Mesenchymal stem cell (in vitro differentiated cells and primary cell): ENCODE measurements around the gene PTPRCAP.

ENCODE experiments used
- DNase-seq: peaks from one replicate; pipeline ENCODE4 v3.0.0-alpha.2; 2013
- H2AFZ ChIP-seq: one replicate; pipeline ENCODE4 v1.6.1; 2013; ENCODE audit warnings: low read depth, mild to moderate bottlenecking, control low read depth, inconsistent platforms, low read length, moderate library complexity
- H2AK5ac ChIP-seq: 2 replicates; pipeline ENCODE4 v1.6.1; 2013; ENCODE audit warnings: low read length, moderate library complexity, mild to moderate bottlenecking, inconsistent platforms; ENCODE audit not compliant: severe bottlenecking
- H2BK120ac ChIP-seq: one replicate; pipeline ENCODE4 v1.6.1; 2013; ENCODE audit warnings: low read depth, mild to moderate bottlenecking, inconsistent platforms, low read length, moderate library complexity
- H2BK12ac ChIP-seq, 2 experiments: one replicate each; pipeline ENCODE4 v1.6.1; 2013; ENCODE audit warnings: inconsistent platforms in 2 of 2, low read length in 2 of 2, mild to moderate bottlenecking in 2 of 2, moderate library complexity in 2 of 2, control low read depth in 1 of 2
- H2BK15ac ChIP-seq: one replicate; pipeline ENCODE4 v1.6.1; 2013; ENCODE audit warnings: mild to moderate bottlenecking, low read depth, inconsistent platforms; ENCODE audit not compliant: poor library complexity, severe bottlenecking
- H2BK5ac ChIP-seq: 2 replicates; pipeline ENCODE4 v1.6.1; 2013; ENCODE audit warnings: low read depth, mild to moderate bottlenecking, low read length, control low read depth, inconsistent platforms; ENCODE audit not compliant: poor library complexity, severe bottlenecking
- H3K14ac ChIP-seq, 2 experiments: one replicate each; pipeline ENCODE4 v1.6.1; 2013; ENCODE audit warnings: inconsistent platforms in 2 of 2, low read length in 2 of 2, control low read depth in 1 of 2, mild to moderate bottlenecking in 1 of 2, moderate library complexity in 1 of 2
- H3K18ac ChIP-seq, 2 experiments: one replicate each; pipeline ENCODE4 v1.6.1; 2013; ENCODE audit warnings: inconsistent platforms in 2 of 2, low read length in 2 of 2, control low read depth in 1 of 2, low read depth in 1 of 2, mild to moderate bottlenecking in 1 of 2
- H3K23ac ChIP-seq, 2 experiments: one replicate each; pipeline ENCODE4 v1.6.1; 2013; ENCODE audit warnings: inconsistent platforms in 2 of 2, low read length in 2 of 2, mild to moderate bottlenecking in 2 of 2, moderate library complexity in 2 of 2, control low read depth in 1 of 2
- H3K27ac ChIP-seq: 2 replicates; pipeline ENCODE4 v1.5.1; 2013; ENCODE audit warnings: mild to moderate bottlenecking, moderate library complexity, low read length, control low read depth, inconsistent platforms; ENCODE audit not compliant: poor library complexity, severe bottlenecking
- H3K27me3 ChIP-seq, 2 experiments: 2 replicates each; pipeline versions ENCODE4 v1.6.1 to v1.7.0; 2013; ENCODE audit warnings: low read length in 2 of 2, mild to moderate bottlenecking in 2 of 2, moderate library complexity in 2 of 2, control low read depth in 1 of 2, inconsistent platforms in 1 of 2; ENCODE audit not compliant: control insufficient read depth in 1 of 2, insufficient read depth in 1 of 2
- H3K36me3 ChIP-seq, 2 experiments: 2 replicates each; pipeline versions ENCODE4 v1.6.1 to v1.7.0; 2013; ENCODE audit warnings: low read length in 2 of 2, control low read depth in 1 of 2, inconsistent platforms in 1 of 2, low read depth in 1 of 2, mild to moderate bottlenecking in 1 of 2; ENCODE audit not compliant: insufficient read depth in 2 of 2, control insufficient read depth in 1 of 2
- H3K4ac ChIP-seq, 2 experiments: one replicate each; pipeline ENCODE4 v1.6.1; 2013; ENCODE audit warnings: inconsistent platforms in 2 of 2, low read length in 2 of 2, mild to moderate bottlenecking in 2 of 2, moderate library complexity in 2 of 2, control low read depth in 1 of 2, low read depth in 1 of 2
- H3K4me1 ChIP-seq: 2 replicates; pipeline ENCODE4 v1.6.1; 2013; ENCODE audit warnings: low read depth, low read length, control low read depth; ENCODE audit not compliant: control insufficient read depth, insufficient read depth
- H3K4me2 ChIP-seq: 2 replicates; pipeline ENCODE4 v1.6.1; 2013; ENCODE audit warnings: low read length, mild to moderate bottlenecking, inconsistent platforms; ENCODE audit not compliant: poor library complexity, severe bottlenecking
- H3K4me3 ChIP-seq, 2 experiments: 2 replicates each; pipeline versions ENCODE4 v1.5.1 to v1.7.0; 2013; ENCODE audit warnings: low read length in 2 of 2, mild to moderate bottlenecking in 2 of 2, control low read depth in 1 of 2, low read depth in 1 of 2; ENCODE audit not compliant: insufficient read depth in 1 of 2
- H3K79me1 ChIP-seq: replicated peaks from 2 replicates; pipeline ENCODE4 v1.6.1; 2013; ENCODE audit warnings: mild to moderate bottlenecking, control low read depth, low read length, inconsistent platforms; ENCODE audit not compliant: poor library complexity, severe bottlenecking
- H3K9ac ChIP-seq: 2 replicates; pipeline ENCODE4 v1.7.0; 2013; ENCODE audit warnings: mild to moderate bottlenecking, low read length, moderate library complexity
- H3K9me3 ChIP-seq: 2 replicates; pipeline ENCODE4 v1.7.0; 2013; ENCODE audit warnings: mild to moderate bottlenecking, low read length; ENCODE audit not compliant: control insufficient read depth
- H4K8ac ChIP-seq: one replicate; pipeline ENCODE4 v1.6.1; 2013; ENCODE audit warnings: inconsistent platforms, mild to moderate bottlenecking, low read length, moderate library complexity
- H4K91ac ChIP-seq: one replicate; pipeline ENCODE4 v1.6.1; 2013; ENCODE audit warnings: mild to moderate bottlenecking, low read length, inconsistent platforms
- WGBS: methylation state at CpG from one replicate; pipeline ENCODE4 v1.1.7; 2013; ENCODE audit warnings: mixed read lengths; 5-methylcytosine and 5-hydroxymethylcytosine counted together

Gene PTPRCAP

GRCh38 chr11:67464411-67465188 lies 27.1 kb upstream of the PTPRCAP start:
- Histone ChIP-seq H2BK12ac (peak overlapping the region in 1 of 2 experiments; percentile 80), H3K9me3 (no peaks in the 10 kb centered on the region), H2AK5ac (peak overlapping the region; percentile 87), H3K18ac (peak overlapping the region; percentile 40 to 94), H3K4ac (peak overlapping the region; percentile 48 to 77), H3K9ac (peak overlapping the region; percentile 26), H2BK5ac (no peak overlapping the region), H3K4me2 (peak overlapping the region; percentile 64), H4K91ac (peak overlapping the region; percentile 90), H3K79me1 (peaks cover 17% of the 10 kb centered on the region), H3K36me3 (peaks cover 13 to 17% of the 10 kb centered on the region in 2 experiments), H2AFZ (peak overlapping the region; percentile 51), H2BK15ac (peak overlapping the region; percentile 84), H3K23ac (no peak overlapping the region), H3K27ac (peak overlapping the region; percentile 26), H3K27me3 (no peaks in the 10 kb centered on the region), H4K8ac (peak overlapping the region; percentile 99), H3K14ac (peak overlapping the region in 1 of 2 experiments; percentile 61), H2BK120ac (no peak overlapping the region), H3K4me1 (peaks cover 32% of the 10 kb centered on the region), H3K4me3 (peak overlapping the region; percentile 65)
- WGBS, result 26% methylated on average over 49 of the region's 56 CpGs
- peak; percentile 66 for DNase-seq

GRCh38 chr11:67463680-67464410 lies 26.4 kb upstream of the PTPRCAP start:
- 90% methylated on average over 20 of the region's 20 CpGs for WGBS
- peak overlapping the region in 1 of 2 experiments; percentile 37 for H3K14ac ChIP-seq
- no peaks in the 10 kb centered on the region for H3K9me3 ChIP-seq
- peak overlapping the region; percentile 3 to 14 for H3K4ac ChIP-seq
- H2AK5ac ChIP-seq, result peak overlapping the region; percentile 28
- H3K9ac ChIP-seq, result peak overlapping the region; percentile 26
- no peak overlapping the region for H3K23ac ChIP-seq
- peak; percentile 43 for DNase-seq
- H4K8ac ChIP-seq, result peak overlapping the region; percentile 99
- H2BK5ac ChIP-seq, result no peak overlapping the region
- peak overlapping the region; percentile 40 to 54 for H3K18ac ChIP-seq
- H2BK12ac ChIP-seq, result peak overlapping the region in 1 of 2 experiments; percentile 61
- H2BK120ac ChIP-seq, result no peak overlapping the region
- peak overlapping the region; percentile 55 for H2BK15ac ChIP-seq
- H3K4me1 ChIP-seq, result peaks cover 32% of the 10 kb centered on the region
- H3K4me2 ChIP-seq, result no peak overlapping the region
- H3K27ac ChIP-seq, result peak overlapping the region; percentile 26
- H3K36me3 ChIP-seq, result peaks cover 13 to 17% of the 10 kb centered on the region in 2 experiments
- no peaks in the 10 kb centered on the region for H3K27me3 ChIP-seq
- no peak overlapping the region for H2AFZ ChIP-seq
- H3K4me3 ChIP-seq, result peak overlapping the region in 1 of 2 experiments; percentile 33
- peak overlapping the region; percentile 90 for H4K91ac ChIP-seq
- H3K79me1 ChIP-seq, result peaks cover 16% of the 10 kb centered on the region

- peaks cover 15% of the 10 kb centered on the region for H3K79me1 ChIP-seq
- no peak for DNase-seq
- no peak overlapping the region for H4K8ac ChIP-seq
- no peak overlapping the region for H3K4me2 ChIP-seq
- H2AFZ ChIP-seq, result no peak overlapping the region
- no peak overlapping the region for H3K18ac ChIP-seq
- no peak overlapping the region for H2BK5ac ChIP-seq
- H3K23ac ChIP-seq, result no peak overlapping the region
- H3K9ac ChIP-seq, result no peak overlapping the region
- H4K91ac ChIP-seq, result no peak overlapping the region
- H3K27ac ChIP-seq, result no peak overlapping the region
- 95% methylated on average over 6 of the region's 10 CpGs for WGBS
- no peak overlapping the region for H3K14ac ChIP-seq
- H2AK5ac ChIP-seq, result no peak overlapping the region
- H2BK12ac ChIP-seq, result no peak overlapping the region
- H3K36me3 ChIP-seq, result peaks cover 13 to 17% of the 10 kb centered on the region in 2 experiments
- H3K27me3 ChIP-seq, result no peaks in the 10 kb centered on the region
- no peaks in the 10 kb centered on the region for H3K9me3 ChIP-seq
- no peak overlapping the region for H2BK15ac ChIP-seq
- peaks cover 31% of the 10 kb centered on the region for H3K4me1 ChIP-seq
- H2BK120ac ChIP-seq, result no peak overlapping the region
- no peak overlapping the region for H3K4ac ChIP-seq
- H3K4me3 ChIP-seq, result no peak overlapping the region
Measured at GRCh38 chr11:67463186-67463585, 25.7 kb upstream of the PTPRCAP start.

GRCh38 chr11:67458266-67458665 lies 20.8 kb upstream of the PTPRCAP start:
- DNase-seq, result no peak
- H3K23ac ChIP-seq, result no peak overlapping the region
- H2BK5ac ChIP-seq, result no peak overlapping the region
- no peak overlapping the region for H3K27ac ChIP-seq
- peaks cover 0 to 25% of the 10 kb centered on the region in 2 experiments for H3K27me3 ChIP-seq
- WGBS, result 90% methylated on average over 19 of the region's 19 CpGs
- no peak overlapping the region for H3K18ac ChIP-seq
- H3K9ac ChIP-seq, result no peak overlapping the region
- no peak overlapping the region for H2BK12ac ChIP-seq
- no peak overlapping the region for H3K4ac ChIP-seq
- H3K4me1 ChIP-seq, result peaks cover 3% of the 10 kb centered on the region
- no peak overlapping the region for H3K14ac ChIP-seq
- H2BK120ac ChIP-seq, result no peak overlapping the region
- no peak overlapping the region for H4K8ac ChIP-seq
- no peak overlapping the region for H3K4me3 ChIP-seq
- no peak overlapping the region for H2BK15ac ChIP-seq
- no peak overlapping the region for H2AK5ac ChIP-seq
- no peaks in the 10 kb centered on the region for H3K79me1 ChIP-seq
- no peak overlapping the region for H2AFZ ChIP-seq
- no peak overlapping the region for H4K91ac ChIP-seq
- H3K4me2 ChIP-seq, result no peak overlapping the region
- no peaks in the 10 kb centered on the region for H3K9me3 ChIP-seq
- H3K36me3 ChIP-seq, result peaks cover 0 to 3% of the 10 kb centered on the region in 2 experiments
